HG02610 (cell line): Measurements from ENCODE around the gene ADARB2.
A peak's percentile ranks its signal among the peaks of the same experiment; 100 is the strongest.
"Not testable (repeated sequence)": the region's sequence is repeated elsewhere in the genome, so short reads cannot be mapped to it uniquely, and the experiment has no call there.

Experiments
- ATAC-seq: cut with Tn5 transposase; IDR thresholded peaks from one replicate; pipeline ENCODE4 v1.9.1; 2021; ENCODE audit warnings: mild to moderate bottlenecking, moderate library complexity; ENCODE audit not compliant: unreplicated experiment

ADARB2 gene

GRCh38 chr10:1737222-1738061, at the start of gene ADARB2:
ADARB2 (minus strand) TSS chr10:1737525.
- ATAC-seq, result peak; percentile 63

GRCh38 chr10:1785835-1786234, 48.5 kb upstream of the ADARB2 start:
- ATAC-seq, result no peak

- ATAC-seq, result no peak
Observed at GRCh38 chr10:1782841-1783240, 45.5 kb upstream of the ADARB2 start.

GRCh38 chr10:1779796-1780195, 42.5 kb upstream of the ADARB2 start:
- no peak for ATAC-seq

GRCh38 chr10:1778375-1778969, 41.1 kb upstream of the ADARB2 start:
- ATAC-seq, result no peak

GRCh38 chr10:1776127-1776662, 38.9 kb upstream of the ADARB2 start:
- no peak for ATAC-seq

- ATAC-seq, result no peak
Observed at GRCh38 chr10:1774796-1775195, 37.5 kb upstream of the ADARB2 start.

GRCh38 chr10:1773204-1773603, 35.9 kb upstream of the ADARB2 start:
- ATAC-seq, result not testable (repeated sequence)

- ATAC-seq, result no peak
Observed at GRCh38 chr10:1766049-1766448, 28.7 kb upstream of the ADARB2 start.

GRCh38 chr10:1762076-1762475, 24.8 kb upstream of the ADARB2 start:
- no peak for ATAC-seq

- ATAC-seq, result no peak
Observed at GRCh38 chr10:1754506-1755153, 17.3 kb upstream of the ADARB2 start.

- ATAC-seq, result no peak
Observed at GRCh38 chr10:1752153-1752552, 14.8 kb upstream of the ADARB2 start.

GRCh38 chr10:1747590-1748157, 10.3 kb upstream of the ADARB2 start:
- ATAC-seq, result peak; percentile 61

GRCh38 chr10:1746796-1747195, 9.5 kb upstream of the ADARB2 start:
- ATAC-seq, result no peak

GRCh38 chr10:1745780-1746456, 8.6 kb upstream of the ADARB2 start:
- no peak for ATAC-seq

GRCh38 chr10:1744524-1744923, 7.2 kb upstream of the ADARB2 start:
- ATAC-seq, result no peak

GRCh38 chr10:1743141-1743540, 5.8 kb upstream of the ADARB2 start:
- ATAC-seq, result no peak

GRCh38 chr10:1741450-1741849, 4.1 kb upstream of the ADARB2 start:
- ATAC-seq, result no peak

GRCh38 chr10:1739751-1740150, 2.4 kb upstream of the ADARB2 start:
- ATAC-seq, result no peak

GRCh38 chr10:1738950-1739349, 1.6 kb upstream of the ADARB2 start:
- peak; percentile 55 for ATAC-seq

- no peak for ATAC-seq
Observed at GRCh38 chr10:1736972-1737221, 428 bp downstream of the ADARB2 start.
